ENCODE data around the gene DENND11.

DNA sequence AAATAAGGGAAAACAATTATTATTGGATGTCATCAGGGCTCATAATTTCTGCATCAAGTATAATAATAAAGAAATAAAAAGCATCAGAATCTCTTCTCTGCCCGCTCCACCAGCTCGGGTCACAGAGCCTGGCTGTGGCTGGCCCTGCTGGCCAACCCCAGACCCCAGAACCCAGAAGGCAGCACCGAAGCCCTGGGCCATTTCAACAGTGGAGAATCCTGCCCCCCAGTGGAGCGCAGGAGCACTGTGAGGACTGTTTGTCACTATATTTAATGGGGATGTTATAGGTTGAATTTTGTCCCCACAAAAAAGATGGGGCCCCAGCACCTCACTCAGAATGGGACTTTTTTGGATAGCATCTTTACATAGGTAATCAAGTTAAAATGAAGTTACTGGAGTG is 27.3 kb downstream of the DENND11 start:
- TF ChIP-seq, protein P1, sequence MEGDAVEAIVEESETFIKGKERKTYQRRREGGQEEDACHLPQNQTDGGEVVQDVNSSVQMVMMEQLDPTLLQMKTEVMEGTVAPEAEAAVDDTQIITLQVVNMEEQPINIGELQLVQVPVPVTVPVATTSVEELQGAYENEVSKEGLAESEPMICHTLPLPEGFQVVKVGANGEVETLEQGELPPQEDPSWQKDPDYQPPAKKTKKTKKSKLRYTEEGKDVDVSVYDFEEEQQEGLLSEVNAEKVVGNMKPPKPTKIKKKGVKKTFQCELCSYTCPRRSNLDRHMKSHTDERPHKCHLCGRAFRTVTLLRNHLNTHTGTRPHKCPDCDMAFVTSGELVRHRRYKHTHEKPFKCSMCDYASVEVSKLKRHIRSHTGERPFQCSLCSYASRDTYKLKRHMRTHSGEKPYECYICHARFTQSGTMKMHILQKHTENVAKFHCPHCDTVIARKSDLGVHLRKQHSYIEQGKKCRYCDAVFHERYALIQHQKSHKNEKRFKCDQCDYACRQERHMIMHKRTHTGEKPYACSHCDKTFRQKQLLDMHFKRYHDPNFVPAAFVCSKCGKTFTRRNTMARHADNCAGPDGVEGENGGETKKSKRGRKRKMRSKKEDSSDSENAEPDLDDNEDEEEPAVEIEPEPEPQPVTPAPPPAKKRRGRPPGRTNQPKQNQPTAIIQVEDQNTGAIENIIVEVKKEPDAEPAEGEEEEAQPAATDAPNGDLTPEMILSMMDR (IDR thresholded peaks at IDR 0.05): peak in 1 of 4 experiments; percentile 5
- no peak for TF ChIP-seq POLR2A (IDR thresholded peaks at IDR 0.05)
